H1 (cell line): Measurements from ENCODE around the gene C19orf18. TPM values are rescaled to one million over a fixed set of nuclear protein-coding genes. Genes with fewer than 3 reads are reported as not detected.
A peak's percentile ranks its signal among the peaks of the same experiment; 100 is the strongest.

Experiments used
- CTCF ChIA-PET: fragments of 300-600 bp; sonication (Branson Sonifier 250); formaldehyde crosslinking; loops from one replicate; lab custom pipeline; 2021; ENCODE audit not compliant: partially characterized antibody; lab: Charles Lee
- POLR2A ChIA-PET: fragments of 300-600 bp; sonication (Branson Sonifier 250); formaldehyde crosslinking; loops from one replicate; lab custom pipeline; 2021; ENCODE audit warnings: inconsistent platforms; ENCODE audit not compliant: partially characterized antibody; lab: Charles Lee
- DNase-seq, 2 experiments: peaks; one replicate each; pipeline versions ENCODE4 v3.0.0 to v3.0.0-alpha.2; 2010 to 2022; ENCODE audit warnings: low spot score in 2 of 2, low read depth in 1 of 2, mixed read lengths in 1 of 2
- FAIRE-seq: peaks from 2 replicates; lab custom pipeline; 2011; peaks lifted over from hg19 to GRCh38; lab: Jason Lieb, UNC
- H2AFZ ChIP-seq: 2 replicates; pipeline ENCODE4 v1.8.1; 2012; ENCODE audit warnings: low read length, inconsistent platforms
- H2AK5ac ChIP-seq: 2 replicates; pipeline ENCODE4 v1.6.1; 2013; ENCODE audit warnings: low read depth, low read length
- H2BK120ac ChIP-seq: replicated peaks from 2 replicates; pipeline ENCODE3; 2013; ENCODE audit warnings: low read depth, low read length, inconsistent platforms
- H2BK12ac ChIP-seq: 2 replicates; pipeline ENCODE4 v1.6.1; 2013; ENCODE audit warnings: low read depth, low read length
- H2BK15ac ChIP-seq: 2 replicates; pipeline ENCODE4 v1.6.1; 2013; ENCODE audit warnings: low read length
- H2BK20ac ChIP-seq: 2 replicates; pipeline ENCODE4 v1.6.1; 2013; ENCODE audit warnings: low read length
- H2BK5ac ChIP-seq: 2 replicates; pipeline ENCODE4 v1.6.1; 2013; ENCODE audit warnings: low read depth, low read length
- H3K14ac ChIP-seq: 2 replicates; pipeline ENCODE4 v1.6.1; 2013; ENCODE audit warnings: inconsistent platforms; ENCODE audit not compliant: insufficient read length
- H3K18ac ChIP-seq: 2 replicates; pipeline ENCODE4 v1.6.1; 2013; ENCODE audit warnings: low read length; ENCODE audit errors: extremely low read depth
- H3K23ac ChIP-seq: 2 replicates; pipeline ENCODE4 v1.6.1; 2013; ENCODE audit warnings: inconsistent platforms; ENCODE audit not compliant: insufficient read length
- H3K23me2 ChIP-seq: 2 replicates; pipeline ENCODE4 v1.6.1; 2013; ENCODE audit warnings: low read depth, low read length
- H3K27ac ChIP-seq: 2 replicates; pipeline ENCODE4 v1.6.1; 2011; ENCODE audit warnings: low read depth, low read length, inconsistent platforms
- H3K27me3 ChIP-seq, 4 experiments: replicated peaks in 1 of 4; 1 replicate in 1 of 4; 2 replicates in 3 of 4; pipeline versions ENCODE4 v1.6.1 to v1.8.1; 2011 to 2013; ENCODE audit warnings: low read length in 3 of 4, mild to moderate bottlenecking in 3 of 4, inconsistent platforms in 2 of 4, mixed read lengths in 2 of 4, moderate library complexity in 1 of 4; ENCODE audit not compliant: control insufficient read depth in 3 of 4, insufficient read depth in 3 of 4; ENCODE audit errors: extremely low read depth in 1 of 4
- H3K36me3 ChIP-seq, 4 experiments: 2 replicates each; pipeline versions ENCODE4 v1.6.1 to v1.8.1; 2011 to 2013; ENCODE audit warnings: mild to moderate bottlenecking in 4 of 4, low read length in 3 of 4, moderate library complexity in 2 of 4, control low read depth in 1 of 4, inconsistent platforms in 1 of 4; ENCODE audit not compliant: insufficient read depth in 4 of 4, control insufficient read depth in 2 of 4
- H3K4ac ChIP-seq: replicated peaks from 2 replicates; pipeline ENCODE3; 2013; ENCODE audit warnings: low read length, low read depth, mixed read lengths, inconsistent platforms; ENCODE audit not compliant: insufficient read length
- H3K4me1 ChIP-seq, 4 experiments: replicated peaks in 1 of 4; 1 replicate in 1 of 4; 2 replicates in 3 of 4; pipeline versions ENCODE4 v1.6.1 to v1.8.1; 2011 to 2013; ENCODE audit warnings: low read length in 3 of 4, inconsistent platforms in 2 of 4, mixed read lengths in 1 of 4; ENCODE audit not compliant: insufficient read depth in 4 of 4, control insufficient read depth in 3 of 4
- H3K4me2 ChIP-seq, 2 experiments: 2 replicates each; pipeline versions ENCODE4 v1.6.1 to v1.8.1; 2011 to 2013; ENCODE audit warnings: low read depth in 2 of 2, low read length in 2 of 2, control low read depth in 1 of 2, inconsistent platforms in 1 of 2, mild to moderate bottlenecking in 1 of 2; ENCODE audit not compliant: insufficient read depth in 1 of 2
- H3K4me3 ChIP-seq, 4 experiments: fragments of 200-600, 300-600 bp in 1 of 4; sonication (generic), shearing (Covaris generic), sonication (Bioruptor Twin) in 1 of 4; 2 replicates each; pipeline versions ENCODE4 v1.5.1 to v1.8.1; 2011 to 2016; ENCODE audit warnings: low read length in 4 of 4, low read depth in 3 of 4, control low read depth in 2 of 4, inconsistent platforms in 2 of 4, mild to moderate bottlenecking in 2 of 4, mixed read lengths in 1 of 4, moderate library complexity in 1 of 4; ENCODE audit not compliant: insufficient read depth in 2 of 4; ENCODE audit errors: extremely low read depth in 1 of 4
- H3K56ac ChIP-seq: replicated peaks from 2 replicates; pipeline ENCODE3; 2013; ENCODE audit warnings: low read depth, mild to moderate bottlenecking, mixed read lengths, low read length, inconsistent platforms; ENCODE audit not compliant: insufficient read length
- H3K79me1 ChIP-seq: 2 replicates; pipeline ENCODE4 v1.6.1; 2013; ENCODE audit warnings: low read depth, low read length, control low read depth
- H3K79me2 ChIP-seq, 2 experiments: 2 replicates each; pipeline versions ENCODE4 v1.6.1 to v1.8.1; 2012 to 2013; ENCODE audit warnings: low read length in 2 of 2, mild to moderate bottlenecking in 2 of 2, inconsistent platforms in 1 of 2; ENCODE audit not compliant: insufficient read depth in 2 of 2, control insufficient read depth in 1 of 2
- H3K9ac ChIP-seq, 4 experiments: replicated peaks in 1 of 4; 1 replicate in 1 of 4; 2 replicates in 3 of 4; pipeline versions ENCODE4 v1.6.1 to v1.8.1; 2011 to 2013; ENCODE audit warnings: low read depth in 3 of 4, low read length in 3 of 4, control low read depth in 2 of 4, mild to moderate bottlenecking in 2 of 4, moderate library complexity in 2 of 4, inconsistent platforms in 1 of 4; ENCODE audit errors: extremely low read depth in 1 of 4
- H3K9me3 ChIP-seq, 2 experiments: 2 replicates each; pipeline versions ENCODE4 v1.6.1 to v1.8.1; 2012 to 2013; ENCODE audit warnings: mild to moderate bottlenecking in 2 of 2, moderate library complexity in 2 of 2, control low read depth in 1 of 2, inconsistent platforms in 1 of 2, low read depth in 1 of 2, low read length in 1 of 2, mixed read lengths in 1 of 2; ENCODE audit not compliant: insufficient read depth in 2 of 2
- H4K20me1 ChIP-seq, 2 experiments: replicated peaks in 1 of 2; 2 replicates each; pipeline versions ENCODE3 to v1.8.1; 2011 to 2013; ENCODE audit warnings: inconsistent platforms in 2 of 2, low read length in 2 of 2, mild to moderate bottlenecking in 1 of 2; ENCODE audit not compliant: insufficient read depth in 2 of 2, control insufficient read depth in 1 of 2
- H4K5ac ChIP-seq: 2 replicates; pipeline ENCODE4 v1.6.1; 2013; ENCODE audit warnings: low read length, low read depth, mixed read lengths, inconsistent platforms; ENCODE audit not compliant: insufficient read length
- H4K8ac ChIP-seq: 2 replicates; pipeline ENCODE4 v1.8.0; 2013; ENCODE audit warnings: mild to moderate bottlenecking, moderate library complexity, low read length, inconsistent platforms; ENCODE audit not compliant: insufficient read depth; ENCODE audit errors: extremely low read depth
- H4K91ac ChIP-seq: replicated peaks from 2 replicates; pipeline ENCODE3; 2013; ENCODE audit warnings: low read length, mixed read lengths, inconsistent platforms; ENCODE audit not compliant: insufficient read length
- ATF2 ChIP-seq: IDR thresholded peaks from 2 replicates; pipeline ENCODE4 v1.6.1; 2012; ENCODE audit warnings: low read length, inconsistent platforms
- E2F6 ChIP-seq: IDR thresholded peaks from 2 replicates; pipeline ENCODE4 v1.6.1; 2012; ENCODE audit warnings: inconsistent platforms
- KDM4A ChIP-seq: IDR thresholded peaks from one replicate; pipeline ENCODE4 v1.7.1; 2012; ENCODE audit warnings: low read depth, mild to moderate bottlenecking, moderate library complexity, low read length, inconsistent platforms; ENCODE audit not compliant: severe bottlenecking
- MAFK ChIP-seq: IDR thresholded peaks from 2 replicates; pipeline ENCODE4 v1.6.1; 2012; ENCODE audit warnings: low read depth, mild to moderate bottlenecking, improper control_type of control experiment, low read length
- SAP30 ChIP-seq: fragments of 300-600 bp; sonication (generic); IDR thresholded peaks from 2 replicates; pipeline ENCODE4 v1.7.1; 2012; ENCODE audit warnings: low read length, moderate library complexity, mild to moderate bottlenecking, inconsistent platforms; ENCODE audit not compliant: insufficient read depth, insufficient replicate concordance
- SIN3A ChIP-seq, 2 experiments: IDR thresholded peaks in 1 of 2; conservative IDR thresholded peaks in 1 of 2; 2 replicates each; pipeline ENCODE4 v1.6.1; 2011 to 2012; ENCODE audit warnings: low read length in 2 of 2, improper control_type of control experiment in 1 of 2, low read depth in 1 of 2, mild to moderate bottlenecking in 1 of 2
- SUZ12 ChIP-seq: fragments of 200-600 bp; sonication (generic); IDR thresholded peaks from 2 replicates; pipeline ENCODE4 v1.6.1; 2012; ENCODE audit warnings: mild to moderate bottlenecking, inconsistent platforms, low read length, moderate library complexity, mixed read lengths
- WGBS, 2 experiments: shearing (Covaris generic) in 1 of 2; methylation state at CpG; one replicate each; pipeline versions ENCODE4 v1.1.6 to v1.1.7; 2013 to 2015; ENCODE audit warnings: low lambda C conversion rate in 2 of 2, mixed read lengths in 2 of 2, inconsistent platforms in 1 of 2, low coverage in 1 of 2, missing lambda C conversion rate in 1 of 2; ENCODE audit not compliant: insufficient replicate concordance in 2 of 2, insufficient coverage in 1 of 2, insufficient read length in 1 of 2; ENCODE audit errors: extremely low coverage in 1 of 2, missing lambda C conversion rate in 1 of 2; 5-methylcytosine and 5-hydroxymethylcytosine counted together
- polyA plus RNA-seq, 7 experiments: library from polyadenylated mRNA; depleted of rRNA in 3 of 7; stranded (reverse) in 5 of 7; unstranded in 2 of 7; fragments of >200 nt in 5 of 7; fragments of 200-250 nt in 2 of 7; gene quantifications; 1 replicate in 5 of 7; 2 replicates in 1 of 7; 4 replicates in 1 of 7; pipeline versions ENCODE4 v1.2.1 to v1.2.3, GENCODE V29; 2011 to 2013; ENCODE audit warnings: missing spikeins in 2 of 7, mixed read lengths in 2 of 7
- total RNA-seq: library from RNA; stranded (reverse); fragmentation: NEBNext Ultra II Directional; extraction: Animal tissue kit (Norgen Biotek cat#: 25700); gene quantifications from 2 replicates; pipeline ENCODE4 v1.2.1, GENCODE V29; 2021
- TF ChIP-seq, protein P1 (sequence below): IDR thresholded peaks from 2 replicates; pipeline ENCODE4 v1.6.1; 2011; ENCODE audit warnings: low read depth, mild to moderate bottlenecking, low read length; ENCODE audit not compliant: insufficient read depth

The C19orf18 gene
- total and polyA plus RNA-seq, 2 of the 8 experiments (the other 6 are each of a cell fraction or from before 2014, with no cell fraction given): 0.12 to 0.99 TPM

GRCh38 chr19:58001895-58002369 lies 27.6 kb upstream of the C19orf18 start:
- Histone ChIP-seq H3K4me2 (peak overlapping the region; percentile 79 to 82), H2BK12ac (no peak overlapping the region), H3K4ac (no peak overlapping the region), H3K9ac (peak overlapping the region; percentile 96 to 98 (median 98)), H2AFZ (no peak overlapping the region), H3K36me3 (peaks cover 13 to 58% (median 42%) of the 10 kb centered on the region in 4 experiments), H3K18ac (peak overlapping the region; percentile 26), H4K20me1 (no peaks in the 10 kb centered on the region), H3K14ac (no peak overlapping the region), H4K91ac (peak overlapping the region; percentile 86), H2BK5ac (peak overlapping the region; percentile 26), H3K56ac (no peak overlapping the region), H4K5ac (peak overlapping the region; percentile 34), H3K9me3 (peaks cover 18 to 19% of the 10 kb centered on the region in 2 experiments), H4K8ac (peak overlapping the region; percentile 99), H3K79me1 (peaks cover 15% of the 10 kb centered on the region), H2BK20ac (no peak overlapping the region), H3K4me1 (peaks cover 0 to 5% (median under 1%) of the 10 kb centered on the region in 4 experiments; a peak in 2 of 7 replicates), H2BK120ac (no peak overlapping the region), H3K27ac (peak overlapping the region; percentile 87), H3K79me2 (peaks cover 0 to 46% of the 10 kb centered on the region in 2 experiments; a peak in 3 of 4 replicates), H3K23me2 (peaks cover 4% of the 10 kb centered on the region), H2BK15ac (no peak overlapping the region), H3K23ac (no peak overlapping the region), H2AK5ac (peak overlapping the region; percentile 24; the same call in 1 of the 2 replicates), H3K27me3 (no peaks in the 10 kb centered on the region; a peak in 1 of 7 replicates), H3K4me3 (peak overlapping the region; percentile 77 to 97 (median 84))
- 2% methylated on average over 23 of the region's 23 CpGs; no CpG with 5 or more reads in 1 of the 2 experiments for WGBS, 2 experiments
- ChIA-PET CTCF (interaction anchor here (1.5 kb wide), 1 partner anchor 156 kb away, joined by 5 read pairs; no protein-coding TSS in a partner anchor), POLR2A (interaction anchor here (0.7 to 4.2 kb wide), 38 partner anchors 9 to 514 kb away, joined by 3 to 35 read pairs (median 5); partner anchors contain the start of genes ZNF135, ZNF324B, ZNF329 and ZNF417)
- FAIRE-seq (no peak), DNase-seq (no peak)
- TF ChIP-seq, protein P1, sequence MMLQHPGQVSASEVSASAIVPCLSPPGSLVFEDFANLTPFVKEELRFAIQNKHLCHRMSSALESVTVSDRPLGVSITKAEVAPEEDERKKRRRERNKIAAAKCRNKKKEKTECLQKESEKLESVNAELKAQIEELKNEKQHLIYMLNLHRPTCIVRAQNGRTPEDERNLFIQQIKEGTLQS: no peak
- TF ChIP-seq MAFK: no peak
- TF ChIP-seq ATF2: no peak
- 0 out of 4 replicates have a peak, but pooled peaks of 1 of the 2 experiments have one; percentile 37 for TF ChIP-seq SIN3A (conservative IDR thresholded peaks at IDR 0.05 in 1 of 2, IDR thresholded peaks at IDR 0.05 in 1 of 2; ENCODE audit: low read depth in 1 of 2, low read length in 2 of 2)
- TF ChIP-seq SAP30: peak; percentile 85
- no peak for TF ChIP-seq E2F6
- no peak for TF ChIP-seq SUZ12
- TF ChIP-seq KDM4A: no peak
